NCI-H1092 (cell line): ENCODE data around the gene SYTL3.
"Not testable (repeated sequence)": the region's sequence is repeated elsewhere in the genome, so short reads cannot be mapped to it uniquely, and the experiment has no call there.

Experiments used
- DNase-seq: peaks from one replicate; lab custom pipeline; 2025; lab: John Stamatoyannopoulos, UW

SYTL3 gene

GRCh38 chr6:158621694-158622544, 27.9 kb upstream of the SYTL3 start:
- DNase-seq: no peak

GRCh38 chr6:158622545-158623190, 27.2 kb upstream of the SYTL3 start:
- DNase-seq: no peak

- DNase-seq: no peak
Measured at GRCh38 chr6:158624684-158625682, 24.9 kb upstream of the SYTL3 start.

- DNase-seq: no peak
Measured at GRCh38 chr6:158625881-158626305, 24.0 kb upstream of the SYTL3 start.

- DNase-seq: no peak
Measured at GRCh38 chr6:158626360-158627167, 23.3 kb upstream of the SYTL3 start.

- no peak for DNase-seq
Measured at GRCh38 chr6:158627168-158627939, 22.5 kb upstream of the SYTL3 start.

- DNase-seq: no peak
Measured at GRCh38 chr6:158627940-158628211, 22.0 kb upstream of the SYTL3 start.

GRCh38 chr6:158628542-158628941, 21.3 kb upstream of the SYTL3 start:
- no peak for DNase-seq

GRCh38 chr6:158629367-158630221, 20.3 kb upstream of the SYTL3 start:
- DNase-seq: no peak

GRCh38 chr6:158630938-158631616, 18.8 kb upstream of the SYTL3 start:
- DNase-seq: no peak

GRCh38 chr6:158631678-158632537, 17.9 kb upstream of the SYTL3 start:
- no peak for DNase-seq

GRCh38 chr6:158632538-158633119, 17.2 kb upstream of the SYTL3 start:
- not testable (repeated sequence) for DNase-seq

- no peak for DNase-seq
Measured at GRCh38 chr6:158633127-158633526, 16.7 kb upstream of the SYTL3 start.

GRCh38 chr6:158634695-158635426, 15.0 kb upstream of the SYTL3 start:
- no peak for DNase-seq

- no peak for DNase-seq
Measured at GRCh38 chr6:158635427-158636073, 14.3 kb upstream of the SYTL3 start.

GRCh38 chr6:158636778-158637177, 13.1 kb upstream of the SYTL3 start:
- DNase-seq: no peak
